Stimulated activated CD8-positive, alpha-beta memory T cell treated with anti-CD3 and anti-CD28 coated beads, Interleukin-4, amount 100 ng/mL, for 4 hours (primary cell): Measurements from ENCODE around the gene PTGS1.
"Not testable (repeated sequence)": the region's sequence is repeated elsewhere in the genome, so short reads cannot be mapped to it uniquely, and the experiment has no call there.

ENCODE experiments used
- DNase-seq, 2 donors: peaks; one replicate each; pipeline ENCODE4 v3.0.0-alpha.2; 2020; ENCODE audit warnings: low read depth in 2 of 2, low spot score in 1 of 2

PTGS1 gene

GRCh38 chr9:122394265-122395125, 23.7 kb downstream of the PTGS1 start:
- DNase-seq, result no peak

- DNase-seq, result no peak
Observed at GRCh38 chr9:122396614-122397148, 25.9 kb downstream of the PTGS1 start.

- DNase-seq, result no peak
Observed at GRCh38 chr9:122397749-122398148, 26.9 kb downstream of the PTGS1 start.

- DNase-seq, result no peak
Observed at GRCh38 chr9:122398371-122398924, 27.6 kb downstream of the PTGS1 start.

- DNase-seq, result no peak
Observed at GRCh38 chr9:122401896-122402295, 31.1 kb downstream of the PTGS1 start.

- no peak for DNase-seq
Observed at GRCh38 chr9:122402403-122402871, 31.6 kb downstream of the PTGS1 start.

GRCh38 chr9:122402874-122403273, 32.0 kb downstream of the PTGS1 start:
- DNase-seq, result no peak

GRCh38 chr9:122403381-122404000, 32.7 kb downstream of the PTGS1 start:
- no peak for DNase-seq

GRCh38 chr9:122405304-122406069, 34.7 kb downstream of the PTGS1 start:
- DNase-seq, result not testable (repeated sequence)

- no peak for DNase-seq
Observed at GRCh38 chr9:122406070-122406890, 35.5 kb downstream of the PTGS1 start.

GRCh38 chr9:122414108-122414507, 43.3 kb downstream of the PTGS1 start:
- not testable (repeated sequence) for DNase-seq

- DNase-seq, result no peak
Observed at GRCh38 chr9:122418016-122418415, 47.2 kb downstream of the PTGS1 start.

GRCh38 chr9:122420315-122420714, 49.5 kb downstream of the PTGS1 start:
- no peak for DNase-seq

- DNase-seq, result no peak
Observed at GRCh38 chr9:122425087-122425486, 54.3 kb downstream of the PTGS1 start.

- no peak for DNase-seq
Observed at GRCh38 chr9:122426723-122427122, 55.9 kb downstream of the PTGS1 start.

- DNase-seq, result no peak
Observed at GRCh38 chr9:122442568-122442967, 71.7 kb downstream of the PTGS1 start.

GRCh38 chr9:122444041-122444733, 73.4 kb downstream of the PTGS1 start:
- no peak for DNase-seq
